IPS-NIHi11 (cell line): ENCODE measurements around the gene IGFL4.

ENCODE experiments used
- DNase-seq: peaks from one replicate; pipeline ENCODE4 v3.0.0; 2012; ENCODE audit warnings: mixed read lengths, low spot score

The IGFL4 gene

DNA sequence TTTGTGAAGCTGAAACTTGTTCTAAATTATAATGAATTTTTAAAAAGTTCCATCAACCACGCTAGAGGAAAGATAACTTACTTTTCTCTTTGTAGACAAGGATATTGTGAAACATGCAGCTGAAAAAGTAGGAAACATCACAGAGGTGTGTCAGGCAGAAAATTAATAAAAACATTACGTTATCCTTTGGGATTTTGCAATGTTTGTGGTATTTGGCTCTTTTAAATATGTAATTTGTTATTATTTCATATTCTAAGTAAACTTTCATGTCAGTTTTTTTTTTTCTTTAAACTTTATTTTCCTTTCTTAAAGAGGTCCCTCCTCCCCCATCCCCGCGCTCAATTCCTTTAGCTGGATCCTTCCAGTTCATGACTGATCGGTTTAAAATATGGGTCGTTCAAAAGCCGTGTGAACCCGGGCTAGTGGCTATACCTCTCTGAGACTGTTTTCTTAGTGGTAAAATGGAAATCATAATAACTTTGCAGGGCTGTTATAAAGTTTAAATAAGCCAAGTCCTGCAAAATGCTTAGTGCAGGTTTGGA lies 46.3 kb downstream of the IGFL4 start:
- no peak for DNase-seq

DNA sequence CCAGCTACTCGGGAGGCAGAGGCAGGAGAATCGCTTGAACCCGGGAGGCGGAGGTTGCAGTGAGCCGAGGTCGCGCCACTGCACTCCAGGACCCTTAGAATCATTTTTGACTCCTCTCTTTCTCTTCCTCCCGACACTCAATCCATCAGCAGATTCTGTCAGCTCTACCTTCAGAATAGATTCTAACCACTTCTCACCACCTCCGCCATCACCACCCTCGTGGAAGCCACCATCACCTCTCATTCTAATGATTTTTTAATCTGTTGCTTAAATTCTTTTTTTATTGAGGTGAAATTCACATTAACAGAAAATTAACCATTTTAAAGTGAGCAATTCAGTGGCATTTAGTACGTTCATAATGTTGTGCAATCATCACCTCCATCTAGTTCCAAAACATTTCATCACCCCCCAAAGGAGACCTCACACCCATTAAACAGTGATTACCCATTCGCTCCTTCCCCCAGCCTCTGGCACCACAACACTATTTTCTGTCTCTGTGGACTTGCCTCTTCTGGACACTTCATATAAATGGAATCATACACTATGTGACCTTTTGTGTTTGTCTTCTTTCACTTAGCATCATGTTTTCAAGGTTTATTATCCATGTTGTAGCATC lies 50.6 kb downstream of the IGFL4 start:
- DNase-seq, result no peak
